Skin of body (tissue), 2 donors: ENCODE measurements around the gene TRUB1. TPM values are rescaled to one million over a fixed set of nuclear protein-coding genes. Genes with fewer than 3 reads are reported as not detected.
"Not testable (repeated sequence)": the region's sequence is repeated elsewhere in the genome, so short reads cannot be mapped to it uniquely, and the experiment has no call there.

Source experiments
- DNase-seq: peaks from one replicate; lab custom pipeline; 2025; lab: John Stamatoyannopoulos, UW
- total RNA-seq: library from RNA; depleted of rRNA; stranded (reverse); fragments of >200 nt; gene quantifications from one replicate; pipeline ENCODE4 v1.2.3, GENCODE V29; 2014

The TRUB1 gene
- total RNA-seq, 1 donor from 2014 or later, result 21.1 TPM

GRCh38 chr10:114925587-114926586 is 12.1 kb upstream of the TRUB1 start:
- DNase-seq, result no peak

- DNase-seq, result no peak
Measured at GRCh38 chr10:114928818-114929217, 9.2 kb upstream of the TRUB1 start.

- peak; percentile 66 for DNase-seq
Measured at GRCh38 chr10:114930320-114930719, 7.7 kb upstream of the TRUB1 start.

- no peak for DNase-seq
Measured at GRCh38 chr10:114931072-114931679, 6.8 kb upstream of the TRUB1 start.

GRCh38 chr10:114932225-114932624 is 5.8 kb upstream of the TRUB1 start:
- DNase-seq, result no peak

- no peak for DNase-seq
Measured at GRCh38 chr10:114932945-114933344, 5.0 kb upstream of the TRUB1 start.

- DNase-seq, result no peak
Measured at GRCh38 chr10:114933588-114933987, 4.4 kb upstream of the TRUB1 start.

- not testable (repeated sequence) for DNase-seq
Measured at GRCh38 chr10:114933995-114934394, 4.0 kb upstream of the TRUB1 start.

GRCh38 chr10:114938856-114939193 is 830 bp downstream of the TRUB1 start:
- DNase-seq, result no peak

GRCh38 chr10:114940735-114941134 is 2.7 kb downstream of the TRUB1 start:
- DNase-seq, result no peak

GRCh38 chr10:114943000-114943399 is 5.0 kb downstream of the TRUB1 start:
- no peak for DNase-seq

- no peak for DNase-seq
Measured at GRCh38 chr10:114953047-114953446, 15.1 kb downstream of the TRUB1 start.

GRCh38 chr10:114955984-114956383 is 18.0 kb downstream of the TRUB1 start:
- DNase-seq, result no peak

- DNase-seq, result no peak
Measured at GRCh38 chr10:114956466-114956865, 18.5 kb downstream of the TRUB1 start.

GRCh38 chr10:114957122-114957521 is 19.1 kb downstream of the TRUB1 start:
- no peak for DNase-seq

GRCh38 chr10:114957673-114958072 is 19.7 kb downstream of the TRUB1 start:
- no peak for DNase-seq

GRCh38 chr10:114962441-114962840 is 24.4 kb downstream of the TRUB1 start:
- DNase-seq, result no peak

- no peak for DNase-seq
Measured at GRCh38 chr10:114963908-114964307, 25.9 kb downstream of the TRUB1 start.

- DNase-seq, result no peak
Measured at GRCh38 chr10:114967071-114967470, 29.1 kb downstream of the TRUB1 start.

GRCh38 chr10:114970515-114970914 is 32.5 kb downstream of the TRUB1 start:
- no peak for DNase-seq

- no peak for DNase-seq
Measured at GRCh38 chr10:114973306-114973705, 35.3 kb downstream of the TRUB1 start.

GRCh38 chr10:114973997-114974396 is 36.0 kb downstream of the TRUB1 start:
- DNase-seq, result no peak

GRCh38 chr10:114974625-114975024 is 36.6 kb downstream of the TRUB1 start:
- no peak for DNase-seq
